Neural progenitor cell (in vitro differentiated cells): ENCODE measurements around the gene ACBD7. TPM values are rescaled to one million over a fixed set of nuclear protein-coding genes. Genes with fewer than 3 reads are reported as not detected.

Experiments used
- DNase-seq: peaks from one replicate; pipeline ENCODE4 v3.0.0-alpha.2; 2016; ENCODE audit warnings: low spot score
- H2AFZ ChIP-seq: fragments of 200-600 bp; sonication (generic); replicated peaks from 2 replicates; pipeline ENCODE4 v1.6.1; 2016; ENCODE audit warnings: antibody characterized with exemption
- H3F3A ChIP-seq: fragments of 200-600 bp; sonication (generic); 2 replicates; pipeline ENCODE4 v1.6.1; 2016; ENCODE audit warnings: antibody characterized with exemption, low read depth
- H3K27ac ChIP-seq: fragments of 200-600 bp; sonication (generic); 2 replicates; pipeline ENCODE4 v1.5.1; 2016; ENCODE audit warnings: mild to moderate bottlenecking
- H3K27me3 ChIP-seq: fragments of 200-600 bp; sonication (generic); 2 replicates; pipeline ENCODE4 v1.6.1; 2016; ENCODE audit warnings: mild to moderate bottlenecking, moderate library complexity
- H3K36me3 ChIP-seq: fragments of 200-600 bp; sonication (generic); 2 replicates; pipeline ENCODE4 v1.5.1; 2016
- H3K4me1 ChIP-seq: fragments of 200-600 bp; sonication (generic); 2 replicates; pipeline ENCODE4 v1.6.1; 2016; ENCODE audit warnings: mixed run types
- H3K4me2 ChIP-seq: fragments of 200-600 bp; sonication (generic); 2 replicates; pipeline ENCODE4 v1.6.1; 2016
- H3K4me3 ChIP-seq: fragments of 200-600 bp; sonication (generic); 2 replicates; pipeline ENCODE4 v1.5.1; 2016
- H3K79me2 ChIP-seq: fragments of 200-600 bp; sonication (generic); 2 replicates; pipeline ENCODE4 v1.6.1; 2016; ENCODE audit warnings: low read depth
- H3K9ac ChIP-seq: fragments of 200-600 bp; sonication (generic); 2 replicates; pipeline ENCODE4 v1.6.1; 2016
- H3K9me3 ChIP-seq: fragments of 200-600 bp; sonication (generic); 2 replicates; pipeline ENCODE4 v1.5.1; 2016; ENCODE audit warnings: low read depth
- H4K20me1 ChIP-seq: fragments of 200-600 bp; sonication (generic); 2 replicates; pipeline ENCODE4 v1.6.1; 2016; ENCODE audit warnings: low read depth
- H3K27ac Mint-ChIP-seq: 3 replicates; pipeline ENCODE4 v1.8.0; 2021; ENCODE audit warnings: mixed read lengths
- H3K27me3 Mint-ChIP-seq: 2 replicates; pipeline ENCODE4 v1.8.0; 2022; ENCODE audit warnings: low read depth, mild to moderate bottlenecking, inconsistent platforms, moderate library complexity, mixed read lengths; ENCODE audit not compliant: insufficient read depth
- H3K36me3 Mint-ChIP-seq: 3 replicates; pipeline ENCODE4 v1.8.0; 2021; ENCODE audit warnings: mixed read lengths
- H3K4me1 Mint-ChIP-seq: 3 replicates; pipeline ENCODE4 v1.8.0; 2021; ENCODE audit warnings: mixed read lengths
- H3K4me3 Mint-ChIP-seq: 3 replicates; pipeline ENCODE4 v1.8.0; 2021; ENCODE audit warnings: mild to moderate bottlenecking, moderate library complexity, mixed read lengths
- H3K9me3 Mint-ChIP-seq: 3 replicates; pipeline ENCODE4 v1.8.0; 2020; ENCODE audit warnings: mixed read lengths
- CTCF ChIP-seq: fragments of 200-600 bp; sonication (generic); IDR thresholded peaks from 2 replicates; pipeline ENCODE4 v1.5.1; 2017; ENCODE audit warnings: antibody characterized with exemption, mild to moderate bottlenecking
- EZH2 ChIP-seq: fragments of 200-600 bp; sonication (generic); IDR thresholded peaks from 2 replicates; pipeline ENCODE4 v1.6.1; 2017; ENCODE audit warnings: antibody characterized with exemption, mild to moderate bottlenecking, moderate library complexity
- EZH2phosphoT487 ChIP-seq: fragments of 200-600 bp; sonication (generic); IDR thresholded peaks from 2 replicates; pipeline ENCODE4 v1.6.1; 2017; ENCODE audit warnings: antibody characterized with exemption
- total RNA-seq: library from RNA; depleted of rRNA; stranded (reverse); fragments of >200 nt; gene quantifications from 2 replicates; pipeline ENCODE4 v1.2.3, GENCODE V29; 2015; ENCODE audit warnings: low replicate concordance

The ACBD7 gene
- total RNA-seq, 1 donor from 2014 or later: 97.3 TPM

GRCh38 chr10:15096661-15097010 is 8.1 kb upstream of the ACBD7 start:
- TF ChIP-seq EZH2 (no peak), CTCF (no peak), EZH2phosphoT487 (no peak)
- Histone ChIP-seq H3K4me2 (peak overlapping the region; percentile 94), H3K4me1 (peaks cover 4% of the 10 kb centered on the region), H3K9me3 (no peaks in the 10 kb centered on the region), H3K36me3 (no peaks in the 10 kb centered on the region), H3K79me2 (peaks cover 43% of the 10 kb centered on the region), H4K20me1 (peaks cover 8% of the 10 kb centered on the region), H3K4me3 (peak overlapping the region; percentile 70), H3K27me3 (no peaks in the 10 kb centered on the region), H3K9ac (peak overlapping the region; percentile 57), H2AFZ (peak overlapping the region; percentile 96), H3K27ac (no peak overlapping the region), H3F3A (no peaks in the 10 kb centered on the region)
- Mint-ChIP-seq H3K36me3 (peaks cover 3% of the 10 kb centered on the region), H3K9me3 (no peaks in the 10 kb centered on the region), H3K27ac (peak overlapping the region; percentile 98), H3K4me1 (peaks cover 16% of the 10 kb centered on the region), H3K4me3 (peak overlapping the region; percentile 100), H3K27me3 (peaks cover 9% of the 10 kb centered on the region)
- DNase-seq: no peak

GRCh38 chr10:15092855-15093408 is 4.4 kb upstream of the ACBD7 start:
- Histone ChIP-seq H3K36me3 (no peaks in the 10 kb centered on the region), H2AFZ (no peak overlapping the region), H3F3A (peaks cover 16% of the 10 kb centered on the region), H3K4me3 (no peak overlapping the region), H3K4me1 (no peaks in the 10 kb centered on the region), H3K4me2 (no peak overlapping the region), H3K79me2 (peaks cover 10% of the 10 kb centered on the region), H3K27me3 (no peaks in the 10 kb centered on the region), H3K27ac (no peak overlapping the region), H3K9me3 (no peaks in the 10 kb centered on the region), H3K9ac (no peak overlapping the region), H4K20me1 (no peaks in the 10 kb centered on the region)
- TF ChIP-seq EZH2: no peak
- TF ChIP-seq EZH2phosphoT487: no peak
- no peak for TF ChIP-seq CTCF
- Mint-ChIP-seq H3K9me3 (no peaks in the 10 kb centered on the region), H3K27ac (no peak overlapping the region), H3K4me3 (no peak overlapping the region), H3K36me3 (no peaks in the 10 kb centered on the region), H3K27me3 (peaks cover 2% of the 10 kb centered on the region), H3K4me1 (peaks cover 10% of the 10 kb centered on the region)
- DNase-seq: no peak

GRCh38 chr10:15091418-15091817 is 2.8 kb upstream of the ACBD7 start:
- Histone ChIP-seq H3K79me2 (peaks cover 11% of the 10 kb centered on the region), H3K4me3 (no peak overlapping the region), H3K27me3 (no peaks in the 10 kb centered on the region), H4K20me1 (no peaks in the 10 kb centered on the region), H3K9me3 (no peaks in the 10 kb centered on the region), H3K4me1 (no peaks in the 10 kb centered on the region), H3K36me3 (no peaks in the 10 kb centered on the region), H3K4me2 (no peak overlapping the region), H3K27ac (no peak overlapping the region), H2AFZ (no peak overlapping the region), H3F3A (peaks cover 16% of the 10 kb centered on the region), H3K9ac (no peak overlapping the region)
- Mint-ChIP-seq H3K4me1 (peaks cover 2% of the 10 kb centered on the region), H3K4me3 (no peak overlapping the region), H3K27me3 (peaks cover 2% of the 10 kb centered on the region), H3K36me3 (no peaks in the 10 kb centered on the region), H3K9me3 (no peaks in the 10 kb centered on the region), H3K27ac (no peak overlapping the region)
- no peak for DNase-seq
- TF ChIP-seq EZH2: no peak
- TF ChIP-seq EZH2phosphoT487: no peak
- TF ChIP-seq CTCF: no peak
